ENCODE results near the gene PRKN.

The PRKN gene

GRCh38 chr6:161961796-161962195 is 765.8 kb downstream of the PRKN start:
- Histone ChIP-seq H3K4me3 (IDR thresholded peaks at IDR 0.05; ENCODE audit: insufficient read depth, low read depth, low read length) (no peak overlapping the region), H2AFZ (ENCODE audit: low read depth) (no peak overlapping the region), H3K36me3 (ENCODE audit: insufficient read depth) (no peaks in the 10 kb centered on the region), H3K27me3 (ENCODE audit: insufficient read depth, low read depth) (no peaks in the 10 kb centered on the region), H3K27ac (no peak overlapping the region), H3K9ac (no peak overlapping the region), H3K4me1 (ENCODE audit: low read depth, poor library complexity, severe bottlenecking) (no peaks in the 10 kb centered on the region), H3K4me2 (no peak overlapping the region), H3K79me2 (ENCODE audit: insufficient read depth, low read depth) (no peaks in the 10 kb centered on the region), H4K20me1 (ENCODE audit: insufficient read depth) (no peaks in the 10 kb centered on the region)
- TF ChIP-seq CTCF (conservative IDR thresholded peaks at IDR 0.05; ENCODE audit: low read depth, low read length) = no peak

GRCh38 chr6:161961046-161961445 is 766.5 kb downstream of the PRKN start:
- H3K4me1 ChIP-seq (ENCODE audit: low read depth, poor library complexity, severe bottlenecking) = no peaks in the 10 kb centered on the region
- H2AFZ ChIP-seq (ENCODE audit: low read depth) = no peak overlapping the region
- no peak overlapping the region for H3K9ac ChIP-seq
- no peak for TF ChIP-seq CTCF (conservative IDR thresholded peaks at IDR 0.05; ENCODE audit: low read depth, low read length)
- H4K20me1 ChIP-seq (ENCODE audit: insufficient read depth) = no peaks in the 10 kb centered on the region
- no peaks in the 10 kb centered on the region for H3K36me3 ChIP-seq (ENCODE audit: insufficient read depth)
- H3K79me2 ChIP-seq (ENCODE audit: insufficient read depth, low read depth) = no peaks in the 10 kb centered on the region
- no peaks in the 10 kb centered on the region for H3K27me3 ChIP-seq (ENCODE audit: insufficient read depth, low read depth)
- H3K4me2 ChIP-seq = no peak overlapping the region
- H3K27ac ChIP-seq = no peak overlapping the region
- no peak overlapping the region for H3K4me3 ChIP-seq (IDR thresholded peaks at IDR 0.05; ENCODE audit: insufficient read depth, low read depth, low read length)

- Histone ChIP-seq H3K4me3 (IDR thresholded peaks at IDR 0.05; ENCODE audit: insufficient read depth, low read depth, low read length) (no peak overlapping the region), H3K79me2 (ENCODE audit: insufficient read depth, low read depth) (no peaks in the 10 kb centered on the region), H4K20me1 (ENCODE audit: insufficient read depth) (no peaks in the 10 kb centered on the region), H3K27ac (no peak overlapping the region), H3K9ac (no peak overlapping the region), H3K4me2 (no peak overlapping the region), H3K27me3 (ENCODE audit: insufficient read depth, low read depth) (no peaks in the 10 kb centered on the region), H2AFZ (ENCODE audit: low read depth) (no peak overlapping the region), H3K4me1 (ENCODE audit: low read depth, poor library complexity, severe bottlenecking) (no peaks in the 10 kb centered on the region), H3K36me3 (ENCODE audit: insufficient read depth) (no peaks in the 10 kb centered on the region)
- no peak for TF ChIP-seq CTCF (conservative IDR thresholded peaks at IDR 0.05; ENCODE audit: low read depth, low read length)
These were observed 768.5 kb downstream of the PRKN start for GRCh38 chr6:161959072-161959471.

- Histone ChIP-seq H3K79me2 (ENCODE audit: insufficient read depth, low read depth) (no peaks in the 10 kb centered on the region), H3K27me3 (ENCODE audit: insufficient read depth, low read depth) (no peaks in the 10 kb centered on the region), H3K4me3 (IDR thresholded peaks at IDR 0.05; ENCODE audit: insufficient read depth, low read depth, low read length) (no peak overlapping the region), H3K27ac (no peak overlapping the region), H4K20me1 (ENCODE audit: insufficient read depth) (no peaks in the 10 kb centered on the region), H2AFZ (ENCODE audit: low read depth) (no peak overlapping the region), H3K4me1 (ENCODE audit: low read depth, poor library complexity, severe bottlenecking) (no peaks in the 10 kb centered on the region), H3K9ac (no peak overlapping the region), H3K36me3 (ENCODE audit: insufficient read depth) (no peaks in the 10 kb centered on the region), H3K4me2 (no peak overlapping the region)
- TF ChIP-seq CTCF (conservative IDR thresholded peaks at IDR 0.05; ENCODE audit: low read depth, low read length) = no peak
These were observed 771.5 kb downstream of the PRKN start for GRCh38 chr6:161956082-161956481.
